ENCODE measurements around the gene PSRC1.
A peak's percentile ranks its signal among the peaks of the same experiment; 100 is the strongest.

PSRC1 gene

GRCh38 chr1:109252167-109252892 is 30.6 kb downstream of the PSRC1 start:
- TF ChIP-seq, protein P1, sequence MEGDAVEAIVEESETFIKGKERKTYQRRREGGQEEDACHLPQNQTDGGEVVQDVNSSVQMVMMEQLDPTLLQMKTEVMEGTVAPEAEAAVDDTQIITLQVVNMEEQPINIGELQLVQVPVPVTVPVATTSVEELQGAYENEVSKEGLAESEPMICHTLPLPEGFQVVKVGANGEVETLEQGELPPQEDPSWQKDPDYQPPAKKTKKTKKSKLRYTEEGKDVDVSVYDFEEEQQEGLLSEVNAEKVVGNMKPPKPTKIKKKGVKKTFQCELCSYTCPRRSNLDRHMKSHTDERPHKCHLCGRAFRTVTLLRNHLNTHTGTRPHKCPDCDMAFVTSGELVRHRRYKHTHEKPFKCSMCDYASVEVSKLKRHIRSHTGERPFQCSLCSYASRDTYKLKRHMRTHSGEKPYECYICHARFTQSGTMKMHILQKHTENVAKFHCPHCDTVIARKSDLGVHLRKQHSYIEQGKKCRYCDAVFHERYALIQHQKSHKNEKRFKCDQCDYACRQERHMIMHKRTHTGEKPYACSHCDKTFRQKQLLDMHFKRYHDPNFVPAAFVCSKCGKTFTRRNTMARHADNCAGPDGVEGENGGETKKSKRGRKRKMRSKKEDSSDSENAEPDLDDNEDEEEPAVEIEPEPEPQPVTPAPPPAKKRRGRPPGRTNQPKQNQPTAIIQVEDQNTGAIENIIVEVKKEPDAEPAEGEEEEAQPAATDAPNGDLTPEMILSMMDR (IDR thresholded peaks at IDR 0.05; ENCODE audit: low read depth, low read length, missing control alignments): no peak
- in situ Hi-C loops (cut with HindIII; ENCODE audit: low sequenced_read_pairs): no loop called here
- H3K4me3 ChIP-seq (ENCODE audit: low read depth, low read length): no peak overlapping the region
- DNase-seq (ENCODE audit: low read depth): no peak

DNA sequence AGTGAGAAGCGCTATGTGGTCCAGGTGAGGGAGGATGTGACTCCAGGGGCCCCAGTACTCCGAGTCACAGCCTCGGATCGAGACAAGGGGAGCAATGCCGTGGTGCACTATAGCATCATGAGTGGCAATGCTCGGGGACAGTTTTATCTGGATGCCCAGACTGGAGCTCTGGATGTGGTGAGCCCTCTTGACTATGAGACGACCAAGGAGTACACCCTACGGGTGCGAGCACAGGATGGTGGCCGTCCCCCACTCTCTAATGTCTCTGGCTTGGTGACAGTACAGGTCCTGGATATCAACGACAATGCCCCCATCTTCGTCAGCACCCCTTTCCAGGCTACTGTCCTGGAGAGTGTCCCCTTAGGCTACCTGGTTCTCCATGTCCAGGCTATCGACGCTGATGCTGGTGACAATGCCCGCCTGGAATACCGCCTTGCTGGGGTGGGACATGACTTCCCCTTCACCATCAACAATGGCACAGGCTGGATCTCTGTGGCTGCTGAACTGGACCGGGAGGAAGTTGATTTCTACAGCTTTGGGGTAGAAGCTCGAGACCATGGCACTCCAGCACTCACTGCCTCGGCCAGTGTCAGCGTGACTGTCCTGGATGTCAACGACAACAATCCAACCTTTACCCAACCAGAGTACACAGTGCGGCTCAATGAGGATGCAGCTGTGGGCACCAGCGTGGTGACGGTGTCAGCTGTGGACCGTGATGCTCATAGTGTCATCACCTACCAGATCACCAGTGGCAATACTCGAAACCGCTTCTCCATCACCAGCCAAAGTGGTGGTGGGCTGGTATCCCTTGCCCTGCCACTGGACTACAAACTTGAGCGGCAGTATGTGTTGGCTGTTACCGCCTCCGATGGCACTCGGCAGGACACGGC is 31.4 kb downstream of the PSRC1 start:
- H3K4me3 ChIP-seq (ENCODE audit: low read depth, low read length): no peak overlapping the region
- in situ Hi-C loops (cut with HindIII; ENCODE audit: low sequenced_read_pairs): no loop called here
- no peak for DNase-seq (ENCODE audit: low read depth)
- TF ChIP-seq, protein P1 (IDR thresholded peaks at IDR 0.05; ENCODE audit: low read depth, low read length, missing control alignments): no peak

DNA sequence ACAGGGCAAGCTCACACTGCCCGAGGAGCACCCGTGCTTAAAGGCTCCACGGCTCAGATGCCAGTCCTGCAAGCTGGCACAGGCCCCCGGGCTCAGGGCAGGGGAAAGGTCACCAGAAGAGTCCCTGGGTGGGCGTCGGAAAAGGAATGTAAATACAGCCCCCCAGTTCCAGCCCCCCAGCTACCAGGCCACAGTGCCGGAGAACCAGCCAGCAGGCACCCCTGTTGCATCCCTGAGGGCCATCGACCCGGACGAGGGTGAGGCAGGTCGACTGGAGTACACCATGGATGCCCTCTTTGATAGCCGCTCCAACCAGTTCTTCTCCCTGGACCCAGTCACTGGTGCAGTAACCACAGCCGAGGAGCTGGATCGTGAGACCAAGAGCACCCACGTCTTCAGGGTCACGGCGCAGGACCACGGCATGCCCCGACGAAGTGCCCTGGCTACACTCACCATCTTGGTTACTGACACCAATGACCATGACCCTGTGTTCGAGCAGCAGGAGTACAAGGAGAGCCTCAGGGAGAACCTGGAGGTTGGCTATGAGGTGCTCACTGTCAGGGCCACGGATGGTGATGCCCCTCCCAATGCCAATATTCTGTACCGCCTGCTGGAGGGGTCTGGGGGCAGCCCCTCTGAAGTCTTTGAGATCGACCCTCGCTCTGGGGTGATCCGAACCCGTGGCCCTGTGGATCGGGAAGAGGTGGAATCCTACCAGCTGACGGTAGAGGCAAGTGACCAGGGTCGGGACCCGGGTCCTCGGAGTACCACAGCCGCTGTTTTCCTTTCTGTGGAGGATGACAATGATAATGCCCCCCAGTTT is 32.3 kb downstream of the PSRC1 start:
- H3K4me3 ChIP-seq (ENCODE audit: low read depth, low read length): no peak overlapping the region
- no peak for DNase-seq (ENCODE audit: low read depth)
- TF ChIP-seq, protein P1 (IDR thresholded peaks at IDR 0.05; ENCODE audit: low read depth, low read length, missing control alignments): no peak
- in situ Hi-C loops (cut with HindIII; ENCODE audit: low sequenced_read_pairs): no loop called here

GRCh38 chr1:109249654-109250401 is 33.1 kb downstream of the PSRC1 start:
- in situ Hi-C loops (cut with HindIII; ENCODE audit: low sequenced_read_pairs): no loop called here
- TF ChIP-seq, protein P1 (IDR thresholded peaks at IDR 0.05; ENCODE audit: low read depth, low read length, missing control alignments): no peak
- peak overlapping the region; percentile 42 for H3K4me3 ChIP-seq (ENCODE audit: low read depth, low read length)
- no peak for DNase-seq (ENCODE audit: low read depth)

DNA sequence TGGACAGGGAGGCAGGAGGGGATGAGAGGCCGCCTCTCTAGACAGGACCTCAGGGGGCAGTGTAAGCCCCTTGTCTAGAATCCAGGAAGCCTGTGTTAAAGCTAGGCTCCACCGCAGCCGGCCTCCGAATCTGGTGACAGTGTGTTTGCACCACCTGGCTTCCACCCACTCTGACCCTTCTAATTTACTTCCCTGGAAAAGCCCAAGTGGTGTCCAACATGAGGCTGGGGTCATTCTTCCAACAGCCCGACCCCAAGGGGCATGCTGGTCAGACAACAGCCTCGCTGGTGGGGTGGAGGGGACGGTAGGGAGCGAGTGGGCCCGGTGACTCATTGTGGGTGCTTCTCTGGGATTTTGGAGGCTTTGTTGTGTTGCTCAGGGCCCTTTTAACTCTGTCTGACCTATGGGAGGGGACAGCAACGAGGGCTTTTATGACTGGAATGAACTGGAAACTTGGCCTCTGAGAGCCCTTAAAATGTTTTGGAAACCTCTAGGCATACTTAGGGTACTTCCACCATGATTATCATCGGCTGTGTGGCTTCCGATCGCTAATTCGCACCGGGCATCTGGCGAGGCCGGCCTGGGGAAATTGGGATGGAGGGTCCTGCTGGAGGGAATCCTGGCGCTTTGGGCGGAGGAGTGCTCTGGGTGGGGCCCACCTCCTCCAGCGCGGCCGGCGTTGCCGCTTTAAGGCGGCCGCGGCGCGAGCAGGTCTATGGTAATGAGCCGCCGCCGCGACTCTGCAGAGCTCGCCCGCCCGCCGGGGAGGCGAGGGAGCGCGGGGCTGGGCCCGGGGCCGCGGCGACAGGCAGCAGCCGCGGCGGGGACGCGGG is 33.9 kb downstream of the PSRC1 start, which contains the start of gene CELSR2:
Gene CELSR2 (plus strand): TSS at position 743 of the 833 bp plus-strand sequence. CDS start 541 bp downstream, outside the sequence.
- H3K4me3 ChIP-seq (ENCODE audit: low read depth, low read length): peak within 1 kb of the TSS; percentile 42
- DNase-seq (ENCODE audit: low read depth): no peak
- TF ChIP-seq, protein P1 (IDR thresholded peaks at IDR 0.05; ENCODE audit: low read depth, low read length, missing control alignments): no peak
- in situ Hi-C loops (cut with HindIII; ENCODE audit: low sequenced_read_pairs): no loop called here

Measured in astrocyte of the cerebellum (primary cell).